KMS-11 (cell line): ENCODE measurements around the gene FRAT2.

ENCODE experiments used
- H2AFZ ChIP-seq: fragments of 200-600 bp; sonication (generic); 2 replicates; pipeline ENCODE4 v1.6.1; 2016; ENCODE audit warnings: antibody characterized with exemption, mixed run types, low read depth
- H3K27ac ChIP-seq: fragments of 200-600 bp; sonication (generic); 2 replicates; pipeline ENCODE4 v1.6.1; 2016; ENCODE audit warnings: mild to moderate bottlenecking, mixed run types
- H3K27me3 ChIP-seq: fragments of 200-600 bp; sonication (generic); 2 replicates; pipeline ENCODE4 v1.6.1; 2017; ENCODE audit warnings: mild to moderate bottlenecking, low read depth, mixed run types, moderate library complexity; ENCODE audit not compliant: insufficient read depth
- H3K36me3 ChIP-seq: fragments of 200-600 bp; sonication (generic); 2 replicates; pipeline ENCODE4 v1.6.1; 2017; ENCODE audit warnings: mild to moderate bottlenecking, mixed run types; ENCODE audit not compliant: insufficient read depth
- H3K4me1 ChIP-seq: fragments of 200-600 bp; sonication (generic); 2 replicates; pipeline ENCODE4 v1.6.1; 2016; ENCODE audit warnings: mild to moderate bottlenecking, low read depth, mixed run types; ENCODE audit not compliant: poor library complexity, severe bottlenecking
- H3K4me2 ChIP-seq: fragments of 200-600 bp; sonication (generic); 2 replicates; pipeline ENCODE4 v1.7.0; 2016; ENCODE audit warnings: mild to moderate bottlenecking, mixed run types
- H3K4me3 ChIP-seq: fragments of 200-600 bp; sonication (generic); IDR thresholded peaks from 2 replicates; pipeline ENCODE4 v1.6.1; 2017; ENCODE audit warnings: low read depth, low read length, mixed read lengths; ENCODE audit not compliant: insufficient read depth
- H3K79me2 ChIP-seq: fragments of 200-600 bp; sonication (generic); 2 replicates; pipeline ENCODE4 v1.6.1; 2016; ENCODE audit warnings: low read depth, mixed run types; ENCODE audit not compliant: insufficient read depth
- H3K9ac ChIP-seq: fragments of 200-600 bp; sonication (generic); 2 replicates; pipeline ENCODE4 v1.6.1; 2016; ENCODE audit warnings: mild to moderate bottlenecking, mixed run types
- H4K20me1 ChIP-seq: fragments of 200-600 bp; sonication (generic); 2 replicates; pipeline ENCODE4 v1.6.1; 2016; ENCODE audit warnings: mild to moderate bottlenecking, mixed run types; ENCODE audit not compliant: insufficient read depth
- TF ChIP-seq, protein P1 (sequence below): fragments of 200-600 bp; sonication (generic); conservative IDR thresholded peaks from 2 replicates; pipeline ENCODE4 v1.6.1; 2017; ENCODE audit warnings: low read depth, mild to moderate bottlenecking, antibody characterized with exemption, low read length, moderate library complexity, mixed read lengths

Gene FRAT2

DNA sequence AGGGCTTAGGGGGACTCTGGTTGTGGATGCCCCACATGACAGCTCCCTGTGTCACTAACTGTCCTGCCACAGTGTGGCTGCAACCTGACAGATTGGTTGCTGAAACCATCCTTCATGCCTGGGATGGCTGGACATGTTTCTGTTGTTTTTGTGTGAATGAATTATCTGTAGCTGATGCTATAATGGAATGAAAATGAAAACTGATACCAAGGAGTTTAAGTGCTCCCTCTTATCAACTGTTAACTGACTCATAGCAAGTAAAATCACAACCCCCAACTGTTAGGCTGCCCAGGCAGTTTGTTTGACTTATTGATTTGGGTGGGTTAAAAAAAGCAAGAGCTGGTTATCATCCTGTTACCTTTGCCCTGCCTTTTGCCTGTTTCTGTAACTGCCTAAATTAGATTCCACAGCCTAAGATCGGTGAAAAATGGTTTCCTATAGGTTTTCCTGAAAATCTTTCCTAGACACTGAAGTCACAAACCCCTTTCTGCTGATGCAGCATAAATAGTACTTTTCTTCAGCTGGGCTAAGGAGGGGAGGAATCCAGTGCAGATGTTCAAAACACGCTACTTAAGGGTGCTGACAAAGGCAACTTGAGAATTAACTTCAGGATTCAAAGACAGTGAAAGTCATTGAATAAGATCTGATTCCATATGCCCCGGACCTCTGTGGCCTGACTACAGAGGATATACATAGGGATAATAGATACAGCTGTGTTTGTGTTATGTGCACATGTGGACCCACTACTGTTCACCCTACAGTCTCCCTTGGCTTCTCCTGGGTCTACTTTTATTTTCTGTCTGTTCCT lies 5.7 kb downstream of the FRAT2 start:
- Histone ChIP-seq H3K36me3 (no peaks in the 10 kb centered on the region), H3K4me2 (peak overlapping the region; percentile 72), H3K4me3 (no peak overlapping the region), H3K9ac (no peak overlapping the region), H3K4me1 (peaks cover 55% of the 10 kb centered on the region), H3K27ac (peak overlapping the region; percentile 51; the same call in 1 of the 2 replicates), H3K79me2 (peaks cover 40% of the 10 kb centered on the region), H3K27me3 (no peaks in the 10 kb centered on the region), H4K20me1 (no peaks in the 10 kb centered on the region), H2AFZ (no peak overlapping the region)
- TF ChIP-seq, protein P1, sequence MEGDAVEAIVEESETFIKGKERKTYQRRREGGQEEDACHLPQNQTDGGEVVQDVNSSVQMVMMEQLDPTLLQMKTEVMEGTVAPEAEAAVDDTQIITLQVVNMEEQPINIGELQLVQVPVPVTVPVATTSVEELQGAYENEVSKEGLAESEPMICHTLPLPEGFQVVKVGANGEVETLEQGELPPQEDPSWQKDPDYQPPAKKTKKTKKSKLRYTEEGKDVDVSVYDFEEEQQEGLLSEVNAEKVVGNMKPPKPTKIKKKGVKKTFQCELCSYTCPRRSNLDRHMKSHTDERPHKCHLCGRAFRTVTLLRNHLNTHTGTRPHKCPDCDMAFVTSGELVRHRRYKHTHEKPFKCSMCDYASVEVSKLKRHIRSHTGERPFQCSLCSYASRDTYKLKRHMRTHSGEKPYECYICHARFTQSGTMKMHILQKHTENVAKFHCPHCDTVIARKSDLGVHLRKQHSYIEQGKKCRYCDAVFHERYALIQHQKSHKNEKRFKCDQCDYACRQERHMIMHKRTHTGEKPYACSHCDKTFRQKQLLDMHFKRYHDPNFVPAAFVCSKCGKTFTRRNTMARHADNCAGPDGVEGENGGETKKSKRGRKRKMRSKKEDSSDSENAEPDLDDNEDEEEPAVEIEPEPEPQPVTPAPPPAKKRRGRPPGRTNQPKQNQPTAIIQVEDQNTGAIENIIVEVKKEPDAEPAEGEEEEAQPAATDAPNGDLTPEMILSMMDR: no peak

DNA sequence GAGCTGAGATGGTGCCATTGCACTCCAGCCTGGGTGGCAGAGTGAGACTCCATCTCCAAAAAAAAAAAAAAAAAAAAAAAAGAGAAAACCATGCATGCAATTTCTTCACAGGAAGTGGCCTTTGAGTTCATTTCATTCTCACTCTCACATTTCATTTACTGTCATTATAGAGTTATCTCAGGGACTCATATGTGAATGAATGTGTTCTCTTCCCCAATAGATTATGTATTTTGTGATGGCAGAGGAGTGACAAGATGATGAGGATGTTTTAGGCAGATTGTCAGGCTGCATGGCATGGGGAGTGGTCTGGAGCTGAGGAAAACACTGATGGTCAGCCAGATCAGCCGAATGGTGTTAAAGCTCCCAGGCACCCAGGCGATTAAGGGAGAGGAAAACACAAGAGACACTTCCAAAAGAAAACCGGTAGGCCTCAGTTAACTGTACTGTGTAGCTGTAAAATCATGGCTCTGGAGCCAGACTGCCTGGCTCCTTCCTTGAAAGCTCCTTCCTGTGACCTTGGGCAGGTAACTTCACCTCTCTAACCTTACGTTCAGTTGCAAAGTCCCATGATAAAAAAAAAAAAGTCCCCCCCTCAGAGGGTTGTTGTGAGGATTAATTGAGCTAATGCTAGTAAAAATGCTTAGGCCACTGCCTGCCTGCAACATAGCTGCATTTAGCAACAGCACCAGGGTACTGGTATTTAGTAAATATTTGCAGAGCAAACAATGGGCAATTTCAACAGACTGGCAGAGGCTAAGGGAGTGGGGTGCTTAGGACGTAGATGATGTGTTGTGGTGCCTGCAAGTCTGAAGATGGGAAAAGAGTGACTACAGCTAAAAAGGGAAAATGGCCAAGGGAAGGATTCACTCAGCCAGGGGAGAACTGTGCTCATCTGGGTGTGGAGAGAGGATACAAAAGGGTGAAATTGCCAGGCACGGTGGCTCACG lies 6.9 kb downstream of the FRAT2 start:
- H3K4me3 ChIP-seq: no peak overlapping the region
- H3K27me3 ChIP-seq: no peaks in the 10 kb centered on the region
- H3K9ac ChIP-seq: no peak overlapping the region
- H3K4me2 ChIP-seq: peak overlapping the region; percentile 27; the same call in 1 of the 2 replicates
- H3K27ac ChIP-seq: no peak overlapping the region; the same call in 1 of the 2 replicates
- H3K36me3 ChIP-seq: no peaks in the 10 kb centered on the region
- TF ChIP-seq, protein P1: no peak
- no peak overlapping the region for H2AFZ ChIP-seq
- peaks cover 28% of the 10 kb centered on the region for H3K79me2 ChIP-seq
- no peaks in the 10 kb centered on the region for H4K20me1 ChIP-seq
- peaks cover 55% of the 10 kb centered on the region for H3K4me1 ChIP-seq

DNA sequence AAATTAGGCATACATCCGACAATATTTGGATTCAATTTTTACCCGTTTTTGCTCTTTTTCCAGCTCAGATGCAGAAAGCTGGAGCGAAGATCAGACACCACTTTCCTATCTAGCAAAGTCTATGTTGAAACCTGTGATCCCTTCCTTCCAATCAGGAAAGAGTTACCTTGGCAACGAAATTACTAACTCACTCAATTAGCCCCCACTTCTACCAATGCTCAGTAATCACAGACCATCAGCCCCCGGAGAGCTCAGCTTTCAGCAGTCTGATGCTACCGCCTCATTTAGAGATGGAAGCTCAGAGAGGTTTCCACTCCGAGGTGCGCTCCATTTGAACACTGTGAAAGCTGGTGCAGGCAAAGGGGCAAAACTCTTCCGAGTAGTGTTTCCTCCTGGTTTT lies 8.8 kb downstream of the FRAT2 start:
- TF ChIP-seq, protein P1: no peak
- H4K20me1 ChIP-seq: no peaks in the 10 kb centered on the region
- H3K4me1 ChIP-seq: peaks cover 48% of the 10 kb centered on the region
- no peak overlapping the region for H3K4me3 ChIP-seq
- H3K27me3 ChIP-seq: no peaks in the 10 kb centered on the region
- H3K4me2 ChIP-seq: no peak overlapping the region
- H2AFZ ChIP-seq: no peak overlapping the region
- no peaks in the 10 kb centered on the region for H3K36me3 ChIP-seq
- H3K27ac ChIP-seq: no peak overlapping the region
- H3K79me2 ChIP-seq: peaks cover 10% of the 10 kb centered on the region; the same call in 1 of the 2 replicates
- H3K9ac ChIP-seq: no peak overlapping the region

DNA sequence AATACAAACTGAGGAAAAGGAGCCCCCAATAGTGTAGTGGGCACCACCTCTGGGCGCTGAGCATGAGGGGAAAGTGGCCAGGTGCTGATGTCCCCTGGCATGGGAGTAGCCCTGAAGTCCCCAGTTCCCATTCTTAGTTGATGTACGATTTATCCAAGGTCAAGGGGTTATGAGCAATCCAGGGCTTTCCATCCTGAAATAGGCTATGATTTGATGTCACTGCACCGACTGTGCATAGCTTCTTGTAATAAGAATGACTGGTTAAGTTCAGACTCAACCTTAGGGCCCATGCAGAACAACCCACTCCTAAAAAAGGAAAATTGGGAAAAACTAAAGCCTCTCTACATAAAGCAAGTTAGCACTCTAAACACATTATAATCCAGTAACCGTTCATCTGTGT lies 11.0 kb downstream of the FRAT2 start:
- TF ChIP-seq, protein P1: no peak
- no peak overlapping the region for H3K4me2 ChIP-seq
- no peaks in the 10 kb centered on the region for H4K20me1 ChIP-seq
- no peak overlapping the region for H3K27ac ChIP-seq
- peaks cover 32% of the 10 kb centered on the region for H3K4me1 ChIP-seq
- no peak overlapping the region for H2AFZ ChIP-seq
- H3K27me3 ChIP-seq: no peaks in the 10 kb centered on the region
- no peaks in the 10 kb centered on the region for H3K36me3 ChIP-seq
- no peak overlapping the region for H3K9ac ChIP-seq
- H3K4me3 ChIP-seq: no peak overlapping the region
- no peaks in the 10 kb centered on the region for H3K79me2 ChIP-seq
